HL-60 (cell line): Measurements from ENCODE around the gene TBC1D21.

ENCODE experiments used
- DNase-seq, 2 experiments: peaks; one replicate each; pipeline ENCODE4 v3.0.0-alpha.2; 2010 to 2020; ENCODE audit warnings: low read depth in 1 of 2, low spot score in 1 of 2
- H3K27ac ChIP-seq: fragments of 250-450 bp; sonication (Bioruptor Pico); replicated peaks from 2 replicates; pipeline ENCODE4 v1.5.1; 2020; ENCODE audit warnings: mild to moderate bottlenecking, moderate library complexity
- H3K27me3 ChIP-seq: fragments of 250-450 bp; sonication (Bioruptor Pico); 2 replicates; pipeline ENCODE4 v1.5.1; 2021; ENCODE audit warnings: mild to moderate bottlenecking, moderate library complexity; ENCODE audit not compliant: insufficient read depth, poor library complexity, severe bottlenecking
- H3K4me3 ChIP-seq: replicated peaks from 2 replicates; pipeline ENCODE4 v1.5.1; 2011; ENCODE audit warnings: mild to moderate bottlenecking, control low read depth, low read length; ENCODE audit not compliant: insufficient read depth
- CTCF ChIP-seq: IDR thresholded peaks from one replicate; pipeline ENCODE4 v1.5.1; 2011; ENCODE audit warnings: low read length, control low read depth, inconsistent platforms; ENCODE audit not compliant: insufficient read depth
- GABPA ChIP-seq: IDR thresholded peaks from 2 replicates; pipeline ENCODE4 v1.6.1; 2012; ENCODE audit warnings: low read depth
- POLR2AphosphoS5 ChIP-seq: IDR thresholded peaks from 2 replicates; pipeline ENCODE4 v1.6.1; 2012; ENCODE audit warnings: low read depth
- REST ChIP-seq: IDR thresholded peaks from 2 replicates; pipeline ENCODE4 v1.6.1; 2012; ENCODE audit warnings: low read depth; ENCODE audit not compliant: insufficient replicate concordance
- SPI1 ChIP-seq: IDR thresholded peaks from 2 replicates; pipeline ENCODE4 v1.6.1; 2012; ENCODE audit warnings: low read depth, mild to moderate bottlenecking, borderline replicate concordance

The TBC1D21 gene

GRCh38 chr15:73892446-73893226, 19.3 kb downstream of the TBC1D21 start:
- no peak for DNase-seq
- Histone ChIP-seq H3K4me3 (no peak overlapping the region), H3K27me3 (no peaks in the 10 kb centered on the region), H3K27ac (no peak overlapping the region)
- no peak for TF ChIP-seq POLR2AphosphoS5
- no peak for TF ChIP-seq GABPA
- TF ChIP-seq CTCF = no peak
- no peak for TF ChIP-seq SPI1
- no peak for TF ChIP-seq REST

- TF ChIP-seq POLR2AphosphoS5 (no peak), CTCF (no peak)
- no peak overlapping the region for H3K27ac ChIP-seq
- H3K27me3 ChIP-seq = no peaks in the 10 kb centered on the region
- no peak overlapping the region for H3K4me3 ChIP-seq
- no peak for DNase-seq
These were observed 20.9 kb downstream of the TBC1D21 start for GRCh38 chr15:73894133-73894814.

- Histone ChIP-seq H3K27ac (no peak overlapping the region), H3K4me3 (no peak overlapping the region), H3K27me3 (no peaks in the 10 kb centered on the region)
- TF ChIP-seq CTCF = peak; percentile 95
- no peak for TF ChIP-seq REST
- peak; percentile 48 for DNase-seq
These were observed 24.3 kb downstream of the TBC1D21 start for GRCh38 chr15:73897441-73898261.
